ENCODE results near the gene ZNF665. TPM values are rescaled to one million over a fixed set of nuclear protein-coding genes. Genes with fewer than 3 reads are reported as not detected.

Gene ZNF665
- total RNA-seq, 4 donors from 2014 or later, result 2.1 to 32.1 (median 4.1) TPM

GRCh38 chr19:53183146-53183764 lies 9.9 kb downstream of the ZNF665 start:
- peaks cover 0 to 58% of the 10 kb centered on the region in 2 donors for H3K36me3 ChIP-seq
- 80% methylated on average over 5 of the region's 6 CpGs; no CpG with 5 or more reads in 1 of the 2 donors for WGBS, 2 donors (ENCODE audit: low coverage in 1 of 2)
- no peak for ATAC-seq
- no peak for TF ChIP-seq EP300 (IDR thresholded peaks at IDR 0.05)
- no peak for TF ChIP-seq POLR2A (IDR thresholded peaks at IDR 0.05)
- TF ChIP-seq, protein P1, sequence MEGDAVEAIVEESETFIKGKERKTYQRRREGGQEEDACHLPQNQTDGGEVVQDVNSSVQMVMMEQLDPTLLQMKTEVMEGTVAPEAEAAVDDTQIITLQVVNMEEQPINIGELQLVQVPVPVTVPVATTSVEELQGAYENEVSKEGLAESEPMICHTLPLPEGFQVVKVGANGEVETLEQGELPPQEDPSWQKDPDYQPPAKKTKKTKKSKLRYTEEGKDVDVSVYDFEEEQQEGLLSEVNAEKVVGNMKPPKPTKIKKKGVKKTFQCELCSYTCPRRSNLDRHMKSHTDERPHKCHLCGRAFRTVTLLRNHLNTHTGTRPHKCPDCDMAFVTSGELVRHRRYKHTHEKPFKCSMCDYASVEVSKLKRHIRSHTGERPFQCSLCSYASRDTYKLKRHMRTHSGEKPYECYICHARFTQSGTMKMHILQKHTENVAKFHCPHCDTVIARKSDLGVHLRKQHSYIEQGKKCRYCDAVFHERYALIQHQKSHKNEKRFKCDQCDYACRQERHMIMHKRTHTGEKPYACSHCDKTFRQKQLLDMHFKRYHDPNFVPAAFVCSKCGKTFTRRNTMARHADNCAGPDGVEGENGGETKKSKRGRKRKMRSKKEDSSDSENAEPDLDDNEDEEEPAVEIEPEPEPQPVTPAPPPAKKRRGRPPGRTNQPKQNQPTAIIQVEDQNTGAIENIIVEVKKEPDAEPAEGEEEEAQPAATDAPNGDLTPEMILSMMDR (IDR thresholded peaks at IDR 0.05), result no peak
- TF ChIP-seq POLR2AphosphoS5 (IDR thresholded peaks at IDR 0.05), result no peak
- no peaks in the 10 kb centered on the region for H3K27me3 ChIP-seq
- H3K9me3 ChIP-seq, result no peaks in the 10 kb centered on the region
- no peak overlapping the region for H3K4me3 ChIP-seq
- peak overlapping the region in 3 of 4 donors; percentile 31 to 35 (median 33) for H3K27ac ChIP-seq
- H3K4me1 ChIP-seq, result no peaks in the 10 kb centered on the region

GRCh38 chr19:53182202-53182601 lies 11.0 kb downstream of the ZNF665 start:
- H3K36me3 ChIP-seq, result peaks cover 0 to 60% of the 10 kb centered on the region in 2 donors
- H3K27me3 ChIP-seq, result no peaks in the 10 kb centered on the region
- H3K27ac ChIP-seq, result peak overlapping the region in 2 of 4 donors; percentile 33 to 35
- no peaks in the 10 kb centered on the region for H3K4me1 ChIP-seq
- no peak for ATAC-seq
- H3K4me3 ChIP-seq, result no peak overlapping the region
- no peak for TF ChIP-seq POLR2A (IDR thresholded peaks at IDR 0.05)
- TF ChIP-seq, protein P1 (IDR thresholded peaks at IDR 0.05), result no peak
- TF ChIP-seq EP300 (IDR thresholded peaks at IDR 0.05), result no peak
- no peak for TF ChIP-seq POLR2AphosphoS5 (IDR thresholded peaks at IDR 0.05)
- no peaks in the 10 kb centered on the region for H3K9me3 ChIP-seq
- WGBS, 2 donors (ENCODE audit: low coverage in 1 of 2), result 94 to 95% methylated on average over 8 to 9 of the region's 10 CpGs

DNA sequence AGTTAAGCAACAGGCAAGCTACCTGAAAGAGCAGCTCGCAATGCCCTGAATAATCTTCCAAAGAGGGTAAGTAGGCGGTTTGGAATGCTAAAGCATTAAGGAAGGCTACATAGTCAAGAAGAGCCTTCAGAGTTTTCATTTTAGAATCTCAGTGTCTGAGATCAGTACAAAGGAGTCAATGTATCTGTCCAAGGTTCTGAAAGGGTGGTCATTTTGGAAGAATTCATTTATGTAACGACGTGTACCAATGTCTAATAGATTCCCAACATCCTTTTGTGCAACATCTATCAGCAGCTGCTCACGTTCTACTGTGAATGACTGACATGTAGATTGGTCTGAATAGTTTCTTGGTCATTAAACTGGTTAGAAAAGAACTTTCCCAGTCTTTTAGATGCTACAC lies 15.2 kb downstream of the ZNF665 start:
- H3K4me3 ChIP-seq, result no peak overlapping the region
- H3K4me1 ChIP-seq, result no peaks in the 10 kb centered on the region
- WGBS, 2 donors (ENCODE audit: low coverage in 1 of 2), result 85 to 89% methylated on average over 5 of the region's 5 CpGs
- H3K27me3 ChIP-seq, result no peaks in the 10 kb centered on the region
- H3K27ac ChIP-seq, result no peak overlapping the region
- H3K36me3 ChIP-seq, result peaks cover 0 to 68% of the 10 kb centered on the region in 2 donors
- no peak for TF ChIP-seq POLR2A (IDR thresholded peaks at IDR 0.05)
- TF ChIP-seq, protein P1 (IDR thresholded peaks at IDR 0.05), result no peak
- no peak for TF ChIP-seq EP300 (IDR thresholded peaks at IDR 0.05)
- TF ChIP-seq POLR2AphosphoS5 (IDR thresholded peaks at IDR 0.05), result no peak
- H3K9me3 ChIP-seq, result no peaks in the 10 kb centered on the region
- ATAC-seq, result no peak

GRCh38 chr19:53172889-53173288 lies 20.3 kb downstream of the ZNF665 start:
- Histone ChIP-seq H3K4me1 (no peaks in the 10 kb centered on the region), H3K9me3 (peaks cover 0 to 12% (median 0%) of the 10 kb centered on the region in 3 donors), H3K4me3 (no peak overlapping the region), H3K27me3 (no peaks in the 10 kb centered on the region), H3K27ac (no peak overlapping the region), H3K36me3 (peaks cover 0 to 34% of the 10 kb centered on the region in 2 donors)
- no peak for TF ChIP-seq EP300 (IDR thresholded peaks at IDR 0.05)
- TF ChIP-seq, protein P1 (IDR thresholded peaks at IDR 0.05), result no peak
- TF ChIP-seq POLR2AphosphoS5 (IDR thresholded peaks at IDR 0.05), result no peak
- no peak for TF ChIP-seq POLR2A (IDR thresholded peaks at IDR 0.05)
- 73 to 78% methylated on average over 4 of the region's 4 CpGs for WGBS, 2 donors (ENCODE audit: low coverage in 1 of 2)
- ATAC-seq, result no peak

DNA sequence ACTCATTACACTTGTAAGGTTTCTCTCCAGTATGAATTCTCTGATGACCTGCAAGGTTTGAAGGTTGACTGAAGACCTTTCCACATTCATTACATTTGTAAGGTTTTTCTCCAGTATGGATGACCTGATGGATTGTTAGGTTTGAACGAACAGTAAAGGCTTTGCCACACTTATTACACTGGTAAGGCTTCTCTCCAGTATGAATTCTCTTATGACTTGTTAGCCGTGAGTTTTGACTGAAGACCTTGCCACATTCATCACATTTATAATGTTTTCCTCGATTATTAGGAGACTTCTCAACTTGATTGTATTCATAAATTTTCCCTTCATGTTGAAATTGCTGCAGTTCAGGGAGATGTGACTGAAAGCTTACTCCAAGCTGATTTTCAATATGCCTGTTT lies 27.5 kb downstream of the ZNF665 start:
- peaks cover 0 to 31% of the 10 kb centered on the region in 2 donors for H3K36me3 ChIP-seq
- no peak for ATAC-seq
- no peak overlapping the region for H3K27ac ChIP-seq
- 89 to 94% methylated on average over 3 of the region's 3 CpGs for WGBS, 2 donors (ENCODE audit: low coverage in 1 of 2)
- TF ChIP-seq EP300 (IDR thresholded peaks at IDR 0.05), result no peak
- no peak for TF ChIP-seq POLR2AphosphoS5 (IDR thresholded peaks at IDR 0.05)
- TF ChIP-seq, protein P1 (IDR thresholded peaks at IDR 0.05), result no peak
- no peak for TF ChIP-seq POLR2A (IDR thresholded peaks at IDR 0.05)
- H3K4me1 ChIP-seq, result no peaks in the 10 kb centered on the region
- H3K27me3 ChIP-seq, result no peaks in the 10 kb centered on the region
- no peak overlapping the region for H3K4me3 ChIP-seq
- H3K9me3 ChIP-seq, result peaks cover 0 to 62% (median 0%) of the 10 kb centered on the region in 3 donors
